SK-N-SH (cell line): Measurements from ENCODE around the gene LTBP1. TPM values are rescaled to one million over a fixed set of nuclear protein-coding genes. Genes with fewer than 3 reads are reported as not detected.

Experiments used
- ELF1 ChIP-seq: IDR thresholded peaks from 2 replicates; pipeline ENCODE4 v1.4.0; 2012
- EZH2phosphoT487 ChIP-seq: fragments of 200-600 bp; sonication (generic); IDR thresholded peaks from 2 replicates; pipeline ENCODE4 v1.6.1; 2017; ENCODE audit warnings: low read depth, mixed run types, mild to moderate bottlenecking, antibody characterized with exemption, moderate library complexity, borderline replicate concordance
- FOXJ3 ChIP-seq: sonication (generic); formaldehyde crosslinking; IDR thresholded peaks from 2 replicates; pipeline ENCODE4 v1.5.1; 2020; ENCODE audit warnings: mild to moderate bottlenecking, missing genetic modification reagents
- FOXM1 ChIP-seq: IDR thresholded peaks from 2 replicates; pipeline ENCODE4 v1.4.0; 2012; ENCODE audit warnings: low read depth, mild to moderate bottlenecking
- GATA2 ChIP-seq: sonication (generic); formaldehyde crosslinking; IDR thresholded peaks from 2 replicates; pipeline ENCODE4 v1.5.0; 2020; ENCODE audit warnings: mild to moderate bottlenecking, missing genetic modification reagents
- MEF2A ChIP-seq: IDR thresholded peaks from 2 replicates; pipeline ENCODE4 v1.4.0; 2012; ENCODE audit warnings: low read depth, borderline replicate concordance
- NRF1 ChIP-seq: IDR thresholded peaks from 2 replicates; pipeline ENCODE4 v1.6.1; 2012; ENCODE audit warnings: low read depth, mild to moderate bottlenecking, low read length
- POLR2AphosphoS5 ChIP-seq: IDR thresholded peaks from 2 replicates; pipeline ENCODE4 v1.6.1; 2012; ENCODE audit warnings: low read depth, low read length
- RCOR1 ChIP-seq: fragments of 150-350 bp; IDR thresholded peaks from 2 replicates; pipeline ENCODE4 v1.6.1; 2017; ENCODE audit warnings: antibody characterized with exemption, low read length
- SIN3A ChIP-seq: IDR thresholded peaks from 2 replicates; pipeline ENCODE4 v1.6.1; 2012; ENCODE audit warnings: low read depth, mild to moderate bottlenecking, low read length, moderate library complexity, borderline replicate concordance
- TAF1 ChIP-seq: IDR thresholded peaks from 2 replicates; pipeline ENCODE4 v1.6.1; 2012; ENCODE audit warnings: low read depth, mild to moderate bottlenecking, low read length, moderate library complexity, borderline replicate concordance
- TCF12 ChIP-seq: IDR thresholded peaks from 2 replicates; pipeline ENCODE4 v1.4.0; 2012
- TEAD4 ChIP-seq: IDR thresholded peaks from 2 replicates; pipeline ENCODE4 v1.4.0; 2012; ENCODE audit warnings: mild to moderate bottlenecking, borderline replicate concordance; ENCODE audit not compliant: insufficient read depth
- YY1 ChIP-seq: IDR thresholded peaks from 2 replicates; pipeline ENCODE4 v1.4.0; 2012; ENCODE audit warnings: low read depth, mild to moderate bottlenecking
- polyA plus RNA-seq, 3 experiments: library from polyadenylated mRNA; depleted of rRNA; stranded (reverse); fragments of >200 nt; gene quantifications; 2 replicates each; pipeline ENCODE4 v1.2.3, GENCODE V29; 2012
- TF ChIP-seq, protein P1 (sequence below): fragments of 150-350 bp; IDR thresholded peaks from 2 replicates; pipeline ENCODE4 v1.6.1; 2016; ENCODE audit warnings: mild to moderate bottlenecking, low read depth, low read length
- TF ChIP-seq, protein P2 (sequence below): IDR thresholded peaks from 2 replicates; pipeline ENCODE4 v1.4.0; 2012; ENCODE audit warnings: low read depth
- TF ChIP-seq, protein P3 (sequence below): IDR thresholded peaks from 2 replicates; pipeline ENCODE4 v1.4.0; 2012; ENCODE audit warnings: low read depth, borderline replicate concordance
- TF ChIP-seq, protein P4 (sequence below): IDR thresholded peaks from 2 replicates; pipeline ENCODE4 v1.6.1; 2012; ENCODE audit warnings: mild to moderate bottlenecking, low read depth, low read length, moderate library complexity

LTBP1 gene
- polyA plus RNA-seq, 1 of the 3 experiments (the other 2 are of a cell fraction), result 467 TPM

DNA sequence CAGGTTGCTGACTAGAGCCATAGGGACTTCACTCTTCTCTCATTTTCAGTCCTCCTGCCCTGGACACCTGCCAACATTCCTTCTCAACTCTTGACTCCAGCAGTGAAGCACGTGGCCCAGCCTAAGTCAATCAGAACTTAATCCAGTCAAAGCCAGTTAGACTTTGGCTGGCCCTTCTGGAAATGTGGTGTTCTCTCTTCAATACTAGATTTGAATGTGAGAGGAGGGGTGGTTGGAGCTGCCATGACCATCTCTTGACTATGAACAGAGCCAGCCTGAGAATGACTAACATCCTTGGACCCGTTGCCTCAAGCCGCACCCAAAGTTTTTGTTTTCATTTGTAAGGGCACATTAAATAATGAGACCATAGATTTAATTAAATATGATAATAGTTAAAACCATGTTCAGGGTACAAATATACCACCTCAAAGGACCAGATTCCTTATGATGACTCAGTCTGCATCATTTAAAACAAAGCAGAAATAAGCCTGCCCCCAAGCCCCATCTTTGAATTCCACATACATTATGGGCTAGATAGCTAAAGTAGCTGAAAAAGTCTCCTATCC lies 480.0 kb downstream of the LTBP1 start (continued):
- TF ChIP-seq MEF2A (peak; percentile 54), ELF1 (no peak), GATA2 (CRISPR knock-in tag) (no peak), NRF1 (no peak), POLR2AphosphoS5 (peak; percentile 70; the same call in 1 of the 2 replicates), YY1 (no peak; the same call in 1 of the 2 replicates), TEAD4 (peak; percentile 83), RCOR1 (no peak), FOXM1 (peak; percentile 98), TCF12 (peak; percentile 97), FOXJ3 (CRISPR knock-in tag) (no peak), EZH2phosphoT487 (no peak), SIN3A (0 out of 2 replicates have a peak, but pooled peaks have one; percentile 63), TAF1 (no peak; the same call in 1 of the 2 replicates)
- TF ChIP-seq, protein P1, sequence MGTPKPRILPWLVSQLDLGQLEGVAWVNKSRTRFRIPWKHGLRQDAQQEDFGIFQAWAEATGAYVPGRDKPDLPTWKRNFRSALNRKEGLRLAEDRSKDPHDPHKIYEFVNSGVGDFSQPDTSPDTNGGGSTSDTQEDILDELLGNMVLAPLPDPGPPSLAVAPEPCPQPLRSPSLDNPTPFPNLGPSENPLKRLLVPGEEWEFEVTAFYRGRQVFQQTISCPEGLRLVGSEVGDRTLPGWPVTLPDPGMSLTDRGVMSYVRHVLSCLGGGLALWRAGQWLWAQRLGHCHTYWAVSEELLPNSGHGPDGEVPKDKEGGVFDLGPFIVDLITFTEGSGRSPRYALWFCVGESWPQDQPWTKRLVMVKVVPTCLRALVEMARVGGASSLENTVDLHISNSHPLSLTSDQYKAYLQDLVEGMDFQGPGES, result no peak
- TF ChIP-seq, protein P2, sequence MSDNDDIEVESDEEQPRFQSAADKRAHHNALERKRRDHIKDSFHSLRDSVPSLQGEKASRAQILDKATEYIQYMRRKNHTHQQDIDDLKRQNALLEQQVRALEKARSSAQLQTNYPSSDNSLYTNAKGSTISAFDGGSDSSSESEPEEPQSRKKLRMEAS, result peak; percentile 97
- TF ChIP-seq, protein P3, sequence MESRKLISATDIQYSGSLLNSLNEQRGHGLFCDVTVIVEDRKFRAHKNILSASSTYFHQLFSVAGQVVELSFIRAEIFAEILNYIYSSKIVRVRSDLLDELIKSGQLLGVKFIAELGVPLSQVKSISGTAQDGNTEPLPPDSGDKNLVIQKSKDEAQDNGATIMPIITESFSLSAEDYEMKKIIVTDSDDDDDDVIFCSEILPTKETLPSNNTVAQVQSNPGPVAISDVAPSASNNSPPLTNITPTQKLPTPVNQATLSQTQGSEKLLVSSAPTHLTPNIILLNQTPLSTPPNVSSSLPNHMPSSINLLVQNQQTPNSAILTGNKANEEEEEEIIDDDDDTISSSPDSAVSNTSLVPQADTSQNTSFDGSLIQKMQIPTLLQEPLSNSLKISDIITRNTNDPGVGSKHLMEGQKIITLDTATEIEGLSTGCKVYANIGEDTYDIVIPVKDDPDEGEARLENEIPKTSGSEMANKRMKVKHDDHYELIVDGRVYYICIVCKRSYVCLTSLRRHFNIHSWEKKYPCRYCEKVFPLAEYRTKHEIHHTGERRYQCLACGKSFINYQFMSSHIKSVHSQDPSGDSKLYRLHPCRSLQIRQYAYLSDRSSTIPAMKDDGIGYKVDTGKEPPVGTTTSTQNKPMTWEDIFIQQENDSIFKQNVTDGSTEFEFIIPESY, result peak; percentile 47; the same call in 1 of the 2 replicates
- TF ChIP-seq, protein P4, sequence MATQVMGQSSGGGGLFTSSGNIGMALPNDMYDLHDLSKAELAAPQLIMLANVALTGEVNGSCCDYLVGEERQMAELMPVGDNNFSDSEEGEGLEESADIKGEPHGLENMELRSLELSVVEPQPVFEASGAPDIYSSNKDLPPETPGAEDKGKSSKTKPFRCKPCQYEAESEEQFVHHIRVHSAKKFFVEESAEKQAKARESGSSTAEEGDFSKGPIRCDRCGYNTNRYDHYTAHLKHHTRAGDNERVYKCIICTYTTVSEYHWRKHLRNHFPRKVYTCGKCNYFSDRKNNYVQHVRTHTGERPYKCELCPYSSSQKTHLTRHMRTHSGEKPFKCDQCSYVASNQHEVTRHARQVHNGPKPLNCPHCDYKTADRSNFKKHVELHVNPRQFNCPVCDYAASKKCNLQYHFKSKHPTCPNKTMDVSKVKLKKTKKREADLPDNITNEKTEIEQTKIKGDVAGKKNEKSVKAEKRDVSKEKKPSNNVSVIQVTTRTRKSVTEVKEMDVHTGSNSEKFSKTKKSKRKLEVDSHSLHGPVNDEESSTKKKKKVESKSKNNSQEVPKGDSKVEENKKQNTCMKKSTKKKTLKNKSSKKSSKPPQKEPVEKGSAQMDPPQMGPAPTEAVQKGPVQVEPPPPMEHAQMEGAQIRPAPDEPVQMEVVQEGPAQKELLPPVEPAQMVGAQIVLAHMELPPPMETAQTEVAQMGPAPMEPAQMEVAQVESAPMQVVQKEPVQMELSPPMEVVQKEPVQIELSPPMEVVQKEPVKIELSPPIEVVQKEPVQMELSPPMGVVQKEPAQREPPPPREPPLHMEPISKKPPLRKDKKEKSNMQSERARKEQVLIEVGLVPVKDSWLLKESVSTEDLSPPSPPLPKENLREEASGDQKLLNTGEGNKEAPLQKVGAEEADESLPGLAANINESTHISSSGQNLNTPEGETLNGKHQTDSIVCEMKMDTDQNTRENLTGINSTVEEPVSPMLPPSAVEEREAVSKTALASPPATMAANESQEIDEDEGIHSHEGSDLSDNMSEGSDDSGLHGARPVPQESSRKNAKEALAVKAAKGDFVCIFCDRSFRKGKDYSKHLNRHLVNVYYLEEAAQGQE, result peak; percentile 53; the same call in 1 of the 2 replicates
- TF ChIP-seq, all 33 proteins: peak for 16
